Calu3 (cell line): ENCODE measurements around the gene TNRC18. TPM values are rescaled to one million over a fixed set of nuclear protein-coding genes. Genes with fewer than 3 reads are reported as not detected.
"Not testable (repeated sequence)": the region's sequence is repeated elsewhere in the genome, so short reads cannot be mapped to it uniquely, and the experiment has no call there.

ENCODE experiments used
- BruUV-seq: library from RNA; stranded (reverse); fragments of 400-500 nt; replicated peaks from 2 replicates; lab custom pipeline; 2021; lab: Mats Ljungman, UMichigan
- CTCF ChIA-PET: fragments of 300-600 bp; sonication (Branson Sonifier 250); formaldehyde crosslinking; loops from one replicate; lab custom pipeline; 2022; ENCODE audit warnings: antibody characterized with exemption; lab: Charles Lee
- DNase-seq: peaks from one replicate; pipeline ENCODE4 v3.0.0; 2022
- H3K27ac Mint-ChIP-seq: one replicate; pipeline ENCODE4 v1.8.0; 2022; ENCODE audit warnings: mixed read lengths; ENCODE audit not compliant: unreplicated experiment
- H3K27me3 Mint-ChIP-seq: one replicate; pipeline ENCODE4 v1.8.0; 2022; ENCODE audit warnings: mixed read lengths; ENCODE audit not compliant: unreplicated experiment
- H3K36me3 Mint-ChIP-seq: one replicate; pipeline ENCODE4 v1.8.0; 2022; ENCODE audit warnings: mild to moderate bottlenecking, moderate library complexity, mixed read lengths; ENCODE audit not compliant: insufficient read depth, unreplicated experiment
- H3K4me1 Mint-ChIP-seq: one replicate; pipeline ENCODE4 v1.8.0; 2022; ENCODE audit warnings: mild to moderate bottlenecking, low read depth, mixed read lengths; ENCODE audit not compliant: unreplicated experiment
- H3K4me3 Mint-ChIP-seq: one replicate; pipeline ENCODE4 v1.8.0; 2022; ENCODE audit warnings: mild to moderate bottlenecking, low read depth, moderate library complexity, mixed read lengths; ENCODE audit not compliant: unreplicated experiment
- H3K9me3 Mint-ChIP-seq: one replicate; pipeline ENCODE4 v1.8.0; 2022; ENCODE audit warnings: low read depth, mixed read lengths; ENCODE audit not compliant: unreplicated experiment
- CTCF ChIP-seq: fragments of 200-600 bp; IDR thresholded peaks from one replicate; pipeline ENCODE4 v1.8.0; 2022; ENCODE audit warnings: antibody characterized with exemption; ENCODE audit not compliant: unreplicated experiment
- intact Hi-C: fragments of 100-400 bp; cut with micrococcal nuclease; formaldehyde crosslinking; loops from one replicate; pipeline ENCODE4 v1.10.0; 2022; ENCODE audit not compliant: unreplicated experiment
- total RNA-seq: library from RNA; stranded (reverse); gene quantifications from 2 replicates; pipeline ENCODE4 v1.2.3, GENCODE V29; 2022

The TNRC18 gene
- total RNA-seq, 1 experiment from 2014 or later = 213 TPM

DNA sequence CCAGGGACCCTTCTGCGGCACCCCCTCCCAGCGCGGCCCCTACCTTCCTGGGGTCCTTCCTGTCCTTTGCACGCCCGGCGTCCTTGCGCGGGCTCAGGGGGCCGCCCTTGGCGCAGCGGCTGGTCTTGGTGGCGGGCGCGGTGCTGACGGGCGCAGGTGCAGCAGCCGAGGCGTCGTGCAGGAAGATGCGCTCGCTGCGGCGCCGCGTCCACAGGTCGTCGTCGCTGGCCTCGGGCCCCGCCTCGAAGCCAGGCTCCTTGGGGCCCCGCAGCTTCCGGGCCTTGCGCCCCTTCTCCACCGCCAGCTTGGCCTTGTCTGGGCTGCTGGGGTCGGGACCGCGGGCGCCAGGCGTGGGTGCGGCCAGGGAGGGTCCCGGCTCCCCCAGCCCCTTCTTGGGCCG, 91.1 kb downstream of the TNRC18 start:
- Mint-ChIP-seq H3K27me3 (no peaks in the 10 kb centered on the region), H3K4me3 (no peak overlapping the region), H3K4me1 (peaks cover 14% of the 10 kb centered on the region), H3K9me3 (no peaks in the 10 kb centered on the region), H3K36me3 (peaks cover 90% of the 10 kb centered on the region), H3K27ac (no peak overlapping the region)
- BruUV-seq = no TSS peak
- intact Hi-C loops = no loop called here
- no peak for DNase-seq
- no peak for TF ChIP-seq CTCF
- CTCF ChIA-PET = no interaction called here

DNA sequence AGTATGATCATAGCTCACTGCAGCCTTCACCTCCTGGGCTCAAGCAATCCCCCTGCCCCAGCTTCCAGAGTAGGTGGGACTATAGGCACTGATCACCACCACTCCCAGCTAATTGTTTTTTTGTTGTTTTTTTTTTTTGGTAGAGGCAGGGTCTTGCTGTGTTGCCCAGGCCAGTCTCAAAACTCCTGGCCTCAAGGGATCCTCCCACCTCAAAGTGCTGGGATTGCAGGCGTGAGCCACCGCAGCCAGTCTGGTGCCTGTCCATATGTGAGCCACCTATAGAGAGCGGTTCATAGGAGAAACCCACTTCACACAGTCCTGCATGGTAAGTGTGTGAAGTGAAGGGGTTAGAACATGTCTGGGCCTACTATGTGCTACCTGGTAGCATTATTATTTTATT, 93.3 kb downstream of the TNRC18 start:
- intact Hi-C loops = no loop called here
- CTCF ChIA-PET = no interaction called here
- TF ChIP-seq CTCF = no peak
- no peak for DNase-seq
- H3K36me3 Mint-ChIP-seq = peaks cover 89% of the 10 kb centered on the region
- no peaks in the 10 kb centered on the region for H3K9me3 Mint-ChIP-seq
- H3K27me3 Mint-ChIP-seq = no peaks in the 10 kb centered on the region
- H3K27ac Mint-ChIP-seq = no peak overlapping the region
- BruUV-seq = no TSS peak
- no peak overlapping the region for H3K4me3 Mint-ChIP-seq
- no peaks in the 10 kb centered on the region for H3K4me1 Mint-ChIP-seq

DNA sequence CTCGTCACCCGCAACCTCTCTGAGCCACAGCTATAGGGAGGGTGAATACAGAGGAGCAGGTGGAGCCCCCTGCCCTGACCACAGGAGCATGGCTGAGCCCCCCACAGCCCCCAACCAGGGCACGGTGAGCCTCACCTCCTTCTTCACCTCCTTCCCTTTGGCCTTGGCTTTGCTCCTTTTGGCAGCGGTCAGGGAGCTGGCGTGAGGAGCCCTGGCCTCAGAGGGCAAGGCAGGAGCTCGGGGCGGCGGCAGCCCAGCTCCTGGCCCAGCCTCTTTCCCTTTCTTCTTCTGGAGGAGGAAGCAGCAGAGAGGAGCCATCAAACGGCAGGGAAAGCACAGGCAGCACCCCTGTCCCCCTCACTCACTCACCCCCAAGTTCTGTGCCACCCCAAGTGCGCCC, 98.7 kb downstream of the TNRC18 start:
- Mint-ChIP-seq H3K27ac (no peak overlapping the region), H3K27me3 (no peaks in the 10 kb centered on the region), H3K4me3 (no peak overlapping the region), H3K36me3 (peaks cover 90% of the 10 kb centered on the region), H3K9me3 (no peaks in the 10 kb centered on the region), H3K4me1 (peaks cover 6% of the 10 kb centered on the region)
- no peak for DNase-seq
- BruUV-seq = no TSS peak
- intact Hi-C loops = no loop called here
- no peak for TF ChIP-seq CTCF
- CTCF ChIA-PET = interaction anchor here (0.6 kb wide), 1 partner anchor 71 kb away, joined by 3 read pairs; no protein-coding TSS in a partner anchor

- peaks cover 90% of the 10 kb centered on the region for H3K36me3 Mint-ChIP-seq
- BruUV-seq, H3K27me3 Mint-ChIP-seq, H3K9me3 Mint-ChIP-seq, H3K27ac Mint-ChIP-seq, DNase-seq, H3K4me3 Mint-ChIP-seq, intact Hi-C loops, H3K4me1 Mint-ChIP-seq: not testable (repeated sequence)
- CTCF ChIA-PET = interaction anchor here (0.6 kb wide), 1 partner anchor 70 kb away, joined by 3 read pairs; no protein-coding TSS in a partner anchor
Observed at GRCh38 chr7:5323800-5324781, 99.5 kb downstream of the TNRC18 start.
